ENCODE data around the gene FMO2. TPM values are rescaled to one million over a fixed set of nuclear protein-coding genes. Genes with fewer than 3 reads are reported as not detected.
A peak's percentile ranks its signal among the peaks of the same experiment; 100 is the strongest.

Gene FMO2
- total RNA-seq, 1 donor from 2014 or later: not detected

DNA sequence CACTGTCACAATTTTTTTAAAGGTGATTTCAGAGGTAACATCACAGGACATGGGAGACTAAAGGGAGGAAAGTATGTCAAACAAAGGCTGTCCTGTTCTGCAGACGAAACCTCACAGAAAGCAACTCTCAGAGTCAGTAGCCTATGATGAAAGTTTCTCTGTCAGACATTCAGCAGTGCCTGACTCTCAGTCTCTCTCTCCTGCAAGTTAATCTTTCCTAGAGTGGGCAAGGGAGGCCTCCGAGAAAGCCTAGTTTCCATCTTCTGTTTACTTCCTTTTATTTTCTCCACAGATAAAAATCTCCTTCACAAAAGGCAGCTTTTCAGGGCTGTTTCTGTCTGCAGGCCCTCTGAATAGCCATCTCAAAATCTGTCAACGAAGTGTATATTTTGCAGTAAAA is 24.9 kb upstream of the FMO2 start:
- no peaks in the 10 kb centered on the region for H3K27me3 Mint-ChIP-seq
- intact Hi-C loops (cut with micrococcal nuclease): no loop called here
- no peak overlapping the region for H3K4me3 Mint-ChIP-seq
- H3K9me3 Mint-ChIP-seq: no peaks in the 10 kb centered on the region
- no peaks in the 10 kb centered on the region for H3K36me3 Mint-ChIP-seq (ENCODE audit: low read depth)
- no peak overlapping the region for H3K27ac Mint-ChIP-seq
- no peaks in the 10 kb centered on the region for H3K4me1 Mint-ChIP-seq
- DNase-seq: no peak

DNA sequence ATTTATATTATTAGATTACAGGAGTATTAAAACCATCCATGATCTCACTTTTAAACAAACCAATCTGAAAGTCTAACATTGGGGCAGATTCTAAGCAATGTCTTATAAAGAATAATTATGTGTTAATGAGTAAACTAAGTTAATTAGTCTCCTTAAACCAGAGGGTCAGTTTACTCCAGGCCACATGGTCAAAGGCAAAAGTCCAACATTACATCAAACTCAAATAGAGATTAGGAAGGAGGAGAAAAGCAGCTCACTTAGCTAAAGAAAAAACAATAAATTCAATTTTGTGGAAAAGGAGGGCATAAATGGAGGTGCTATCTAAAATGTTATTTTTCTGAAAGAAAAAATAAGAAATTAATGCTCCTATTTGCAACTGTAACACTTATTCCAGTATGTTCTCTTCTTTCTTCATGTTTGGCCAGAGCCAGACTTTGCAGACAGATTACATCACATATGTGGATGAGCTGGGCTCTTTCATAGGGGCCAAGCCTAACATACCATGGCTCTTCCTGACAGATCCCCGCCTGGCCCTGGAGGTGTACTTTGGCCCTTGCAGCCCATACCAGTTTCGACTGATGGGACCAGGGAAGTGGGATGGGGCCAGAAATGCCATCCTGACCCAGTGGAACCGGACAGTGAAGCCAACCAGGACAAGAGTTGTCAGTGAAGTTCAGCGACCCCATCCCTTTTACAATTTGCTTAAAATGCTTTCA is 24.3 kb upstream of the FMO2 start:
- intact Hi-C loops (cut with micrococcal nuclease): no loop called here

DNA sequence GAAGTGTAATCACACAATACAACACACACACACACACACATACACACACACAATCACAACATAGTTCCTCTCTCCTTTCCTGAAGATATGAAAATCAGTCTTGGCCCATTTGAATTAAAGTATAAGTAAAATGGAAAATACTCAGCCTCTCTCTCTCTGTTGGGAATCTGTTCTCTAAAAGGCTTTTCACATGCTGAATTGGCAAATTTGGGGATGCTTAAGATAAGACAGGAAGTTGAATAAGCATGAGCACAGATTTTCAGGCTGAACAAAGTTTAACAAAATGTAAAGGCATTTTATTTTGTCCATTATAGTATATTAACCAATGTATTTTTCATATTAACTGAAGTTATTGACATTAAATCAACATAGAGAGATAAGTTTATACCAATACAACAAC is 23.7 kb upstream of the FMO2 start:
- no peaks in the 10 kb centered on the region for H3K9me3 Mint-ChIP-seq

More for the DNA sequence above, 24.3 kb upstream of the FMO2 start:
- Mint-ChIP-seq H3K27ac (no peak overlapping the region), H3K36me3 (ENCODE audit: low read depth) (no peaks in the 10 kb centered on the region), H3K27me3 (no peaks in the 10 kb centered on the region), H3K4me3 (no peak overlapping the region), H3K4me1 (no peaks in the 10 kb centered on the region), H3K9me3 (no peaks in the 10 kb centered on the region)
- no peak for DNase-seq

DNA sequence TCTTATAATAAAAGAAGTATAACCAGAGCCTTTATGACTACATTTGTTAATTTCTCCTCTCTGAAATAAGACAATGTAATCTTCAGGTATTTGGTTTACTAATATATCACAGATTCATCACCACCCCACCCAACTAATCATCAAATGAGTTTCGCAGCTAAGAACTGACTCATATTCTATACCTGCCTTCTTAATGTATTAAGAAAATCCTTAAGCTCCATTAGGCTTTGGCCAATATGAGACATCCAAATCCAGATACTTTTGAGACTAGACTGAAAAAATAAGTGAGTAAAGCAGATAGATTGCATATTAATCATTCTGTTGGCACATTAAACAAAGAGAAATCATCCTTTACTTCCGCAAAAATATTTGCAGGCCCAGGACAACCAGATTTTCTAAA is 18.7 kb upstream of the FMO2 start:
- H3K36me3 Mint-ChIP-seq (ENCODE audit: low read depth): no peaks in the 10 kb centered on the region
- H3K9me3 Mint-ChIP-seq: no peaks in the 10 kb centered on the region
- intact Hi-C loops (cut with micrococcal nuclease): no loop called here
- H3K4me3 Mint-ChIP-seq: no peak overlapping the region
- H3K27me3 Mint-ChIP-seq: peaks cover 2% of the 10 kb centered on the region
- H3K4me1 Mint-ChIP-seq: no peaks in the 10 kb centered on the region
- DNase-seq: no peak
- no peak overlapping the region for H3K27ac Mint-ChIP-seq

More for the DNA sequence above, 23.7 kb upstream of the FMO2 start:
- Mint-ChIP-seq H3K36me3 (ENCODE audit: low read depth) (no peaks in the 10 kb centered on the region), H3K27me3 (no peaks in the 10 kb centered on the region), H3K4me3 (no peak overlapping the region), H3K27ac (no peak overlapping the region), H3K4me1 (no peaks in the 10 kb centered on the region)
- DNase-seq: no peak
- intact Hi-C loops (cut with micrococcal nuclease): no loop called here

DNA sequence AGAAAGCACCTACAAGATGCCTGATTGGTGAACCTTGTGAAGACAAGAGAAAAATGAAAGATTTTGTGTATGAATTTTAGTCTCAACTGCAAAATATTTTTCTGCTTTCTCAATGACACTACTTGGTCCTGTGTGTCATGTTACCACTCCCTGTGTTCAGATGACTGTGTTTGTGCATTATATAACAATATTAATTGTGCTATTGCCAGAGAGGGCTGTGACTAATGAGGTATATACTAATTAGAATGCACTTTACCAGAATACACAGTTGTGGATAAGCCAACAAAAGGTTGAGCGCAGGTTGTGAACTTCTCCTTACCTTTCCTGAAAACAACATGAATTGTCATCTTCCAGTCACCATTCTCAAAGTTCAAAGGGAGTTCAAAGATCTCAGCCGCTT is 17.3 kb upstream of the FMO2 start:
- DNase-seq: no peak
- H3K27ac Mint-ChIP-seq: no peak overlapping the region
- H3K4me1 Mint-ChIP-seq: no peaks in the 10 kb centered on the region
- no peak overlapping the region for H3K4me3 Mint-ChIP-seq
- H3K27me3 Mint-ChIP-seq: peaks cover 4% of the 10 kb centered on the region
- no peaks in the 10 kb centered on the region for H3K9me3 Mint-ChIP-seq
- no peaks in the 10 kb centered on the region for H3K36me3 Mint-ChIP-seq (ENCODE audit: low read depth)
- intact Hi-C loops (cut with micrococcal nuclease): no loop called here

DNA sequence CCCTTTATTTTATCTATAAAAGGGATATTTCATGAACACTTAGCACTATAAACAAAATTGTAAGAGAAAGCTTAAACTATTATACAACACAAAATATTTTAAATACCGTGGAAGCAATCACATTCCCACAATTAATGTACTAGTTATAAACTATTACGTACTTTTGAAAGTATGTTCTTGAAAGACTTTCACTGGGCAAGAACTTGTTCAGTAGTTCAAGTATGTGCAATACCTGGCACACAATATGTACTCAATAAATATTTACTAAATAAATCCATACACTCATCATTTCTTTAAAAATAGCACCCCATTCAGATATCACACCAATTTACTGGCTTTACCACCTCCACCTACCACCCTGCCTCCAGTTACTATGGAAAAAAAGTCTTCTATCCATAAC is 12.6 kb upstream of the FMO2 start:
- Mint-ChIP-seq H3K9me3 (no peaks in the 10 kb centered on the region), H3K27ac (no peak overlapping the region), H3K36me3 (ENCODE audit: low read depth) (no peaks in the 10 kb centered on the region), H3K4me1 (no peaks in the 10 kb centered on the region), H3K4me3 (no peak overlapping the region), H3K27me3 (peaks cover 10% of the 10 kb centered on the region)
- DNase-seq: no peak
- intact Hi-C loops (cut with micrococcal nuclease): no loop called here

DNA sequence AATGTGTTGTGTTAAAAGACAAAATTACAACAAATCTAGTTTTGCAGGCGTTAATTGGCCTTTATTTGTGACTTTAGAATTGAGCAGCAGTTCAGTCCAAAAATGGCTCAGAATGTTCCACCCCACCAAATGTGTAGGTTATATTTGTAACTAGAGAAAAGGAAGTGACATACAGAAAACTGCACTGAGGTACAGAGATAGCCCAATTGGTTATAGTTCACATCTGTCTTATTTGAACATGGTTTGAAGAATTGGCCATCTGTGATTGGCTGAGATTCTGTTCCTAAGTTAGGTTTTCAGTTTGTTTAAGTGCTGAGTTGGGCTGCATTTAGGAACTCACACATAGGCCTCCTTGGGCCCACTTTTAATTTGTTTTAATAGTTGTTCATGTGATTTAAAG is 12.0 kb upstream of the FMO2 start:
- Mint-ChIP-seq H3K27ac (no peak overlapping the region), H3K27me3 (peaks cover 10% of the 10 kb centered on the region), H3K4me1 (no peaks in the 10 kb centered on the region), H3K9me3 (no peaks in the 10 kb centered on the region), H3K36me3 (ENCODE audit: low read depth) (no peaks in the 10 kb centered on the region), H3K4me3 (no peak overlapping the region)
- no peak for DNase-seq
- intact Hi-C loops (cut with micrococcal nuclease): no loop called here

DNA sequence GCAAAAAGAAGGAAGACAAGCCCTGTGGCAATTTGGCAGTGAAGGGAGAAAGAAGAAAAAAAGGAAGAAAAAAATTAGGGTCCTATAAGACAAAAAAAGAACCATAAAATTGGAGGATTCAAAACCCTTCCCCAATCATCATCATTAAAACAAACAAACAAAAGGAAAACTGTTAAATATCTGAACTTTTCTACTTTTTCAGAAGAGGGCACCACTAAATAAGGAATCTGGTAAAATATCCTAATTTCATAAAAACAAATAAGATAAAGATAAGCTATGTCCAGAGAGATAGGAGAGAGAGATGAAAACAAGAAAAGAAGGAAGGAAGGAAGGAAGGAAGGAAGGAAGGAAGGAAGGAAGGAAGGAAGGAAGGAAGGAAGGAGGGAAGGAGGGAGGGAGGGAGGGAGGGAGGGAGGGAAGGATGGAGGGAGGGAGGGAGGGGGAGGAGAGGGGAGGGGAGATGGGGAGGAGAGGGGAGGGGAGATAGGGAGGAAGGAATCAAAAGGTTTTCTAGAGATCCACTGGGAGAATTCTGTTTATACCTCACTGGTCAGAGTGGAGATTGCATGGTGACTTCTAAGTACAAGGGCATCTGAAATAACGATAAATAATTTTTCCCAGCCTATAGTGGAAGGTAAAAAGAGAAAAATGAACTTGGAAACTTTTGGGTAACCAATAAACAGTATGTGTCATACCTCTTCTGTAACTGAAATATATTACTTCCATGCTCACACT is 10.4 kb upstream of the FMO2 start:
- no peak for DNase-seq
- Mint-ChIP-seq H3K4me1 (no peaks in the 10 kb centered on the region), H3K4me3 (no peak overlapping the region), H3K36me3 (ENCODE audit: low read depth) (no peaks in the 10 kb centered on the region), H3K27me3 (peaks cover 10% of the 10 kb centered on the region), H3K9me3 (no peaks in the 10 kb centered on the region), H3K27ac (no peak overlapping the region)
- intact Hi-C loops (cut with micrococcal nuclease): no loop called here

DNA sequence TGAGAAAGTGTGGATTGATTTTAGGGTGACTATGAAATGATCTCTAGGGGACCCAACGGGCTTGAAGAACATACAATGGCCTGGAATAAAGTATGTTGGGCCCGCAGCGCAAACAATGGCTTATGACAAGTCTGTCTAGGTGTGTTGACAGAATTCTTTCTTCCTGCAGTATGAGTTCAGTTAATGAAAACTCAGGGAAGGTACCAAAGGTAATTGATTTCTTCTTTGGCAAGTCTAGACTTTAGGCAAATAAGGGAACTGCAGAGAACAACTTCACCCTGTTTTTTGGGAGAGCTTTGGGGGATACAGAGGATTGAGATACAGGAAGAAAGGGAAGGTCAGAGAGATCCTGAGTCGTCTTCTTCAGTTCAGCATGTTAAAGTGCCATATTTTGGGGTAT is 7.8 kb upstream of the FMO2 start:
- H3K36me3 Mint-ChIP-seq (ENCODE audit: low read depth): no peaks in the 10 kb centered on the region
- H3K27me3 Mint-ChIP-seq: peaks cover 6% of the 10 kb centered on the region
- no peak for DNase-seq
- intact Hi-C loops (cut with micrococcal nuclease): no loop called here
- no peak overlapping the region for H3K4me3 Mint-ChIP-seq
- no peaks in the 10 kb centered on the region for H3K9me3 Mint-ChIP-seq
- H3K27ac Mint-ChIP-seq: no peak overlapping the region
- no peaks in the 10 kb centered on the region for H3K4me1 Mint-ChIP-seq

DNA sequence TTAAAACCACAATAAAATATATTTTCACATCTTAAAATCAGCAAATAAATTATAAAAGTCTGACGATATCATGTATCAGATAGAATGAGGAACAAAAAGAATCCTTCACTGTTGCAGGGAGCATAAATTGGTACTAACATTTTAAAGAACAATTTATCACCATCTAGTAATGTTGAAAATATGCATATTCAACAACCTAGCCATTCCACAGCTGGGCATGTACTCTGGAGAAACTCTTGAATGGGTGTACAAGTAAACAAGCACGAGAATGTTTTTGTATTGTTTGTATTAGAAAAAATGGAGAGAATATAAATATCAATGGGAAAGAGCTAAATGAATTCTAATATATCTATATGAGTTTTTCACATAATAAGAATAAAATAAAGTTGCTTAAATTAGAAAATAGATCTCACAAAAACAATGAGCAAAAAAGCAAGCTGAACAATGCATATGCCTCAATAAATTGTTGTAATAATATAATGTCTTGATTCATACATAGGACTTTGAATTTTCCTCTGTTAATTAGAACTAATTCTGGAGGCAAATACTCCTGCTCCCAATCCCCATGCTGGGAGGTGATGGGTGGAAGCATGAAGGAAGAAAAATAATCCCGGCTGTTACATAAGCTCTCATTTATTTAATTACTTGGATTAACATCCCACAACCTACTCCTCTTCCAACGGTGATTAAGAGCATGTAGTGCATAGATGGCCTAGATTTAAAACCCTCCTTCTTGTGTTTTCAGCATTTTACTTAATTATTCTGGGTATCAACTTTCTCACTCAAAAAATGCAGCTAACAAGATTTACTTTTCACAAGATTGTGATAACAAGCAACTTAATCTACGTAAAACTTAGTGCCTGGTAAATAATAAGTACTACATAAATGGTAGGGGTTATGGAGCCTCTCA is 5.5 kb upstream of the FMO2 start:
- DNase-seq: no peak
- no peaks in the 10 kb centered on the region for H3K4me1 Mint-ChIP-seq
- H3K27me3 Mint-ChIP-seq: peaks cover 4% of the 10 kb centered on the region
- no peaks in the 10 kb centered on the region for H3K9me3 Mint-ChIP-seq
- no peak overlapping the region for H3K4me3 Mint-ChIP-seq
- intact Hi-C loops (cut with micrococcal nuclease): no loop called here
- no peak overlapping the region for H3K27ac Mint-ChIP-seq
- H3K36me3 Mint-ChIP-seq (ENCODE audit: low read depth): no peaks in the 10 kb centered on the region

DNA sequence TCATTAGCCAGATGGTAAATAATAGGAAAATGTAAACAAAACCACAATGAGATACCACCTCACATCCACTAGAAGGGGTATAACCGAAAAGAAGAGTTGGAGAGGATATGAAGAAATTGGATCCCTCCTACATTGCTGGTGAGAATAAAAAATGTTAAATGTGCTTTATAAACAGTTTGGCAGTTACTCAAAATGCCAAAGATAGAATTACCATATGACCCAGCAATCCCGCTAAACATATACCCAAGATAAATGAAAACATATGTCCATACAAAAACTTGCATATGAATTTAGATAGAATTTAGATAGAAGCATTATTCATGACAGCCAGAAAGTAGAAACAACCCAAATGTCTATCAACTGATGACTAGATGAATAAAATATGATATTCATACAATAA is 4.4 kb upstream of the FMO2 start:
- no peak for DNase-seq
- Mint-ChIP-seq H3K27ac (no peak overlapping the region), H3K27me3 (peaks cover 3% of the 10 kb centered on the region), H3K36me3 (ENCODE audit: low read depth) (no peaks in the 10 kb centered on the region), H3K4me1 (no peaks in the 10 kb centered on the region), H3K9me3 (no peaks in the 10 kb centered on the region), H3K4me3 (no peak overlapping the region)
- intact Hi-C loops (cut with micrococcal nuclease): no loop called here

DNA sequence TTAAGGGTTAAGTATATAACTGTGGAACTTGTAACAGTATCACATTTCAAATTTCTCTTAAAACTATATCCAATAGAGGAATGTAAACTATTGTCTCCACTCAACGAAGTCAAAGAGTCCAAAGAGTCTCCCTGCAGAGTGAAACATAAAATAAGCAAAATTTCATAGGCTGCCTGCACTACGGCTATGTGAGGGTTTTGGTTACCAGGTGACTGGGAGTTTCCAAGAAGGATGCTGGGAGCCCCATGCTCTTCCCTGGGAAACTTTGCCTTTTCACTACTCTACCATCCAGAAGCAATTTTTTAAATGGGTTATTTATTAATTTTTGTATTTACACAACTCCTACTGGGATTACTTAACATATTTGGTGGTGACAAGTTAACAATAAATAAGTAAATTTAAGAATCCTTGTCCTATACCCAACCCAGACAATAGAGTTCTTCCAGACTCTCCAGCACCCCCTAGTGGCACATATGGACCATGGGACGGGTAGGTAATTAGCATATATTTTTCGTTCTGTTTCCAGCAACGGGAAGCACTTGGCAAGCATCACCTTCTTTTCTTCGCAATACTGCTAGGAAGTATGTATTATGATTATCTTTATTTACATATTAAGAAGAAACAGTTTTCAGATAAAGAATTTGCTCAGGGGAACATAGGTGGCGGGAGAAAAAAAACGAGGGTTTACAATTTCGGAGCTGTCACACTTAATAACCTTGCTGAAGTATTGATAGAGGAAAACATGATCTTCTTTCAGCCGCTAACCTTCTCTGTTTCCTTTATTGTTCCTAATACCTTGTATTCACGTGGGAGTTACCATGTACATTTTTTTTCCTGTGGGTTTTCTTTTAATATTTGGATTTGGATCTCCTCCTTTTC is 3.5 kb downstream of the FMO2 start:
- Mint-ChIP-seq H3K27ac (no peak overlapping the region), H3K4me1 (no peaks in the 10 kb centered on the region), H3K36me3 (ENCODE audit: low read depth) (no peaks in the 10 kb centered on the region), H3K9me3 (no peaks in the 10 kb centered on the region), H3K27me3 (peaks cover 11% of the 10 kb centered on the region), H3K4me3 (no peak overlapping the region)
- peak; percentile 79 for DNase-seq
- intact Hi-C loops (cut with micrococcal nuclease): loop anchor here (2.0 to 5.0 kb wide), 2 partner anchors 126 to 1261 kb away; partner anchors contain the start of gene FMO4

DNA sequence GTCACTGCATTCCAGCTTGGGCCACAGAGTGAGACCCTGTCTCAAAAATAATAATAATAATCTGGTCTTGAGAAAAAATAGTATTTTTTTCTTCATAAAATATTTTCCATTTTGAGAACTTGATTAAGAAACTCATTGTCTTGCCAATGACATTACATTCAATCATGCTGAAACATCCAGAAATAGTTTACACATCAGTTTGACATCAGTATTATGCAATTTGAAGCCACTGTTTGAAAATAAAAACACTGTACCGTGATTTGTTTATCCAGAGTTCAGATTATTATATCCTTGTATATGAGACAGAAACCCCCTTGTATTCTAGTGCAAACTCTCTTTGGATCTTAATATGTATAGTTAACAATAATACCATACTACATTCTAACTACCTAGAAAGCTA is 6.9 kb downstream of the FMO2 start:
- Mint-ChIP-seq H3K27me3 (peaks cover 11% of the 10 kb centered on the region), H3K4me3 (no peak overlapping the region), H3K4me1 (no peaks in the 10 kb centered on the region), H3K36me3 (ENCODE audit: low read depth) (no peaks in the 10 kb centered on the region), H3K27ac (no peak overlapping the region), H3K9me3 (no peaks in the 10 kb centered on the region)
- no peak for DNase-seq
- intact Hi-C loops (cut with micrococcal nuclease): no loop called here
